GM12892 (cell line): ENCODE measurements around the gene HERPUD1.
"Not testable (repeated sequence)": the region's sequence is repeated elsewhere in the genome, so short reads cannot be mapped to it uniquely, and the experiment has no call there.

Experiments
- POLR2A ChIP-seq: IDR thresholded peaks from 2 replicates; pipeline ENCODE4 v1.6.1; 2011; ENCODE audit warnings: low read depth, low read length, control low read depth
- POLR2AphosphoS5 ChIP-seq: IDR thresholded peaks from 2 replicates; pipeline ENCODE4 v1.6.1; 2011; ENCODE audit warnings: low read depth, low read length, control low read depth
- TAF1 ChIP-seq: IDR thresholded peaks from 2 replicates; pipeline ENCODE4 v1.6.1; 2011; ENCODE audit warnings: low read depth, mild to moderate bottlenecking, control low read depth, low read length, borderline replicate concordance

GRCh38 chr16:56934599-56935145, 2.7 kb downstream of the HERPUD1 start:
- not testable (repeated sequence) for TF ChIP-seq POLR2AphosphoS5, POLR2A, TAF1
